Parathyroid adenoma (tissue), 2 donors: ENCODE measurements around the gene EIF2S1.

Experiments
- H2AFZ ChIP-seq: fragments of 300-600 bp; sonication (generic); one replicate; pipeline ENCODE4 v1.7.0; 2017; ENCODE audit warnings: antibody characterized with exemption, mild to moderate bottlenecking
- H3K27ac ChIP-seq: fragments of 300-600 bp; sonication (generic); one replicate; pipeline ENCODE4 v1.7.0; 2017
- H3K27me3 ChIP-seq: fragments of 300-600 bp; sonication (generic); one replicate; pipeline ENCODE4 v1.7.0; 2017; ENCODE audit warnings: low read length; ENCODE audit not compliant: control insufficient read depth, insufficient read depth
- H3K36me3 ChIP-seq: fragments of 300-600 bp; sonication (generic); one replicate; pipeline ENCODE4 v1.7.0; 2017; ENCODE audit warnings: low read length; ENCODE audit not compliant: control insufficient read depth, insufficient read depth
- H3K4me1 ChIP-seq: fragments of 300-600 bp; sonication (generic); one replicate; pipeline ENCODE4 v1.7.0; 2017; ENCODE audit warnings: control low read depth
- H3K4me2 ChIP-seq: fragments of 300-600 bp; sonication (generic); one replicate; pipeline ENCODE4 v1.7.0; 2017; ENCODE audit warnings: low read length
- H3K4me3 ChIP-seq: fragments of 300-600 bp; sonication (generic); one replicate; pipeline ENCODE4 v1.7.0; 2017; ENCODE audit warnings: low read depth, low read length
- H3K79me2 ChIP-seq: fragments of 300-600 bp; sonication (generic); one replicate; pipeline ENCODE4 v1.7.0; 2017; ENCODE audit warnings: control low read depth
- H3K9ac ChIP-seq: fragments of 300-600 bp; sonication (generic); one replicate; pipeline ENCODE4 v1.7.0; 2017; ENCODE audit warnings: mild to moderate bottlenecking
- H3K9me3 ChIP-seq: fragments of 300-600 bp; sonication (generic); one replicate; pipeline ENCODE4 v1.7.0; 2017; ENCODE audit warnings: low read length; ENCODE audit not compliant: control insufficient read depth
- CTCF ChIP-seq: fragments of 300-600 bp; sonication (generic); IDR thresholded peaks from one replicate; pipeline ENCODE4 v1.7.0; 2017; ENCODE audit warnings: antibody characterized with exemption, mild to moderate bottlenecking
- donor health status: primary hyperparathyroidism.

Gene EIF2S1

GRCh38 chr14:67424539-67424938, 64.4 kb downstream of the EIF2S1 start:
- Histone ChIP-seq H3K27me3 (no peaks in the 10 kb centered on the region), H2AFZ (no peak overlapping the region), H3K27ac (no peak overlapping the region), H3K9ac (no peak overlapping the region), H3K36me3 (no peaks in the 10 kb centered on the region), H3K4me3 (no peak overlapping the region), H3K79me2 (no peaks in the 10 kb centered on the region), H3K9me3 (no peaks in the 10 kb centered on the region), H3K4me2 (no peak overlapping the region), H3K4me1 (peaks cover 9% of the 10 kb centered on the region)
- no peak for TF ChIP-seq CTCF

- H3K27me3 ChIP-seq, result no peaks in the 10 kb centered on the region
- TF ChIP-seq CTCF, result no peak
- no peaks in the 10 kb centered on the region for H3K9me3 ChIP-seq
- no peaks in the 10 kb centered on the region for H3K36me3 ChIP-seq
- no peak overlapping the region for H3K9ac ChIP-seq
- H3K27ac ChIP-seq, result no peak overlapping the region
- H3K4me1 ChIP-seq, result peaks cover 9% of the 10 kb centered on the region
- H3K4me2 ChIP-seq, result no peak overlapping the region
- H3K79me2 ChIP-seq, result no peaks in the 10 kb centered on the region
- no peak overlapping the region for H2AFZ ChIP-seq
- H3K4me3 ChIP-seq, result no peak overlapping the region
Measured at GRCh38 chr14:67425608-67426007, 65.5 kb downstream of the EIF2S1 start.

GRCh38 chr14:67426161-67426560, 66.0 kb downstream of the EIF2S1 start:
- peaks cover 9% of the 10 kb centered on the region for H3K4me1 ChIP-seq
- H3K4me2 ChIP-seq, result no peak overlapping the region
- H3K79me2 ChIP-seq, result no peaks in the 10 kb centered on the region
- no peak overlapping the region for H3K27ac ChIP-seq
- no peak overlapping the region for H2AFZ ChIP-seq
- H3K36me3 ChIP-seq, result no peaks in the 10 kb centered on the region
- no peaks in the 10 kb centered on the region for H3K9me3 ChIP-seq
- H3K27me3 ChIP-seq, result no peaks in the 10 kb centered on the region
- no peak for TF ChIP-seq CTCF
- H3K4me3 ChIP-seq, result no peak overlapping the region
- no peak overlapping the region for H3K9ac ChIP-seq

GRCh38 chr14:67426983-67427606, 67.0 kb downstream of the EIF2S1 start:
- H3K9me3 ChIP-seq, result no peaks in the 10 kb centered on the region
- H3K79me2 ChIP-seq, result no peaks in the 10 kb centered on the region
- H2AFZ ChIP-seq, result no peak overlapping the region
- no peak overlapping the region for H3K4me2 ChIP-seq
- H3K27ac ChIP-seq, result no peak overlapping the region
- H3K9ac ChIP-seq, result no peak overlapping the region
- no peaks in the 10 kb centered on the region for H3K36me3 ChIP-seq
- peak; percentile 88 for TF ChIP-seq CTCF
- H3K27me3 ChIP-seq, result no peaks in the 10 kb centered on the region
- no peak overlapping the region for H3K4me3 ChIP-seq
- peaks cover 9% of the 10 kb centered on the region for H3K4me1 ChIP-seq

GRCh38 chr14:67428501-67429031, 68.4 kb downstream of the EIF2S1 start:
- H3K9me3 ChIP-seq, result no peaks in the 10 kb centered on the region
- H3K4me3 ChIP-seq, result no peak overlapping the region
- peak overlapping the region; percentile 46 for H3K27ac ChIP-seq
- no peak for TF ChIP-seq CTCF
- H3K9ac ChIP-seq, result no peak overlapping the region
- H3K4me1 ChIP-seq, result peaks cover 9% of the 10 kb centered on the region
- H3K4me2 ChIP-seq, result no peak overlapping the region
- no peaks in the 10 kb centered on the region for H3K36me3 ChIP-seq
- H3K27me3 ChIP-seq, result no peaks in the 10 kb centered on the region
- no peaks in the 10 kb centered on the region for H3K79me2 ChIP-seq
- H2AFZ ChIP-seq, result peak overlapping the region; percentile 76
